HPDE6-E6E7 (cell line): ENCODE data around the gene PPL.
"Not testable (repeated sequence)": the region's sequence is repeated elsewhere in the genome, so short reads cannot be mapped to it uniquely, and the experiment has no call there.

Experiments
- DNase-seq: peaks from one replicate; pipeline ENCODE4 v3.0.0; 2011; ENCODE audit warnings: missing footprints; ENCODE audit errors: extremely low spot score

The PPL gene, protein sequence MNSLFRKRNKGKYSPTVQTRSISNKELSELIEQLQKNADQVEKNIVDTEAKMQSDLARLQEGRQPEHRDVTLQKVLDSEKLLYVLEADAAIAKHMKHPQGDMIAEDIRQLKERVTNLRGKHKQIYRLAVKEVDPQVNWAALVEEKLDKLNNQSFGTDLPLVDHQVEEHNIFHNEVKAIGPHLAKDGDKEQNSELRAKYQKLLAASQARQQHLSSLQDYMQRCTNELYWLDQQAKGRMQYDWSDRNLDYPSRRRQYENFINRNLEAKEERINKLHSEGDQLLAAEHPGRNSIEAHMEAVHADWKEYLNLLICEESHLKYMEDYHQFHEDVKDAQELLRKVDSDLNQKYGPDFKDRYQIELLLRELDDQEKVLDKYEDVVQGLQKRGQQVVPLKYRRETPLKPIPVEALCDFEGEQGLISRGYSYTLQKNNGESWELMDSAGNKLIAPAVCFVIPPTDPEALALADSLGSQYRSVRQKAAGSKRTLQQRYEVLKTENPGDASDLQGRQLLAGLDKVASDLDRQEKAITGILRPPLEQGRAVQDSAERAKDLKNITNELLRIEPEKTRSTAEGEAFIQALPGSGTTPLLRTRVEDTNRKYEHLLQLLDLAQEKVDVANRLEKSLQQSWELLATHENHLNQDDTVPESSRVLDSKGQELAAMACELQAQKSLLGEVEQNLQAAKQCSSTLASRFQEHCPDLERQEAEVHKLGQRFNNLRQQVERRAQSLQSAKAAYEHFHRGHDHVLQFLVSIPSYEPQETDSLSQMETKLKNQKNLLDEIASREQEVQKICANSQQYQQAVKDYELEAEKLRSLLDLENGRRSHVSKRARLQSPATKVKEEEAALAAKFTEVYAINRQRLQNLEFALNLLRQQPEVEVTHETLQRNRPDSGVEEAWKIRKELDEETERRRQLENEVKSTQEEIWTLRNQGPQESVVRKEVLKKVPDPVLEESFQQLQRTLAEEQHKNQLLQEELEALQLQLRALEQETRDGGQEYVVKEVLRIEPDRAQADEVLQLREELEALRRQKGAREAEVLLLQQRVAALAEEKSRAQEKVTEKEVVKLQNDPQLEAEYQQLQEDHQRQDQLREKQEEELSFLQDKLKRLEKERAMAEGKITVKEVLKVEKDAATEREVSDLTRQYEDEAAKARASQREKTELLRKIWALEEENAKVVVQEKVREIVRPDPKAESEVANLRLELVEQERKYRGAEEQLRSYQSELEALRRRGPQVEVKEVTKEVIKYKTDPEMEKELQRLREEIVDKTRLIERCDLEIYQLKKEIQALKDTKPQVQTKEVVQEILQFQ (N-terminal part only)

DNA sequence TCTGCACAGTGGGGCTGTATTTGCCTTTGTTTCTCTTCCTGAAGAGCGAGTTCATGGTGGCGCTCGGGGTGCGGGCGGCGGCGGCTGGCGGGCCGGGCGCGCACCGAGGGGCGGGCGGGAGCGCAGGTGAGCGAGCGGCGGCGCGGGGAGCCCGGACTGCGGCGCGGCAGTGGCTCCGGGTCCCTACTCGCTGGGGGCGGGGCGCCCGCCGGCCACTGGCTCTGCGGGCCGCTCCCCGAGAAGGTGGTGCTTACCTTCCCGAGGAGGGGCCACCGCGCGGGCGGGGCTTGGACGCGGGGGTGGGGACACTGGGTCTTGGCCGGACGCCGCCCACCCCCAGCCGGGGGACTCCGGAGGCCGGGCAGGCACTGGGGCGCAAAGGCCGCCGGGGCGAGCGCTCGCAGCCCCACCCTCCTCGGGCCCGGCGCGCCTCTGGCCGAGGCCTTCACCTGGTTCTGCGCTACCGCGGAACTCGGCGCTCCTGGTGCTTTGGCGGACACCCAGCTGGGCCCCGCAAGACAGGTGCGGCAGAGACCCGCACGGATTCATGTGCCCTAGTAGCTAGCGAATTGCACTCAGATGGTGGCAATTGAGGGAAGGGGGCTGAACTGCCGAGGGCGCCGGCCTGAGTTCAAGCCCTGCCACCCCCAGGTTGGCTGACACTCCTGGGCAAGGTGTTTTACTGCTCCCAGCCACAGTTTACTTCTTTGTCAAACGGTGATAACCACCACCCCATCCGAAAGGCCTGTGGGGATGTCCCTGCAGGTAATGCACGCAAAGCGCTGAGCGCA lies at the start of gene PPL:
TSS of gene PPL (minus strand) at position 158 of the 791 bp plus-strand sequence. CDS start at position 55, 103 bp downstream.
- DNase-seq, result no peak

DNA sequence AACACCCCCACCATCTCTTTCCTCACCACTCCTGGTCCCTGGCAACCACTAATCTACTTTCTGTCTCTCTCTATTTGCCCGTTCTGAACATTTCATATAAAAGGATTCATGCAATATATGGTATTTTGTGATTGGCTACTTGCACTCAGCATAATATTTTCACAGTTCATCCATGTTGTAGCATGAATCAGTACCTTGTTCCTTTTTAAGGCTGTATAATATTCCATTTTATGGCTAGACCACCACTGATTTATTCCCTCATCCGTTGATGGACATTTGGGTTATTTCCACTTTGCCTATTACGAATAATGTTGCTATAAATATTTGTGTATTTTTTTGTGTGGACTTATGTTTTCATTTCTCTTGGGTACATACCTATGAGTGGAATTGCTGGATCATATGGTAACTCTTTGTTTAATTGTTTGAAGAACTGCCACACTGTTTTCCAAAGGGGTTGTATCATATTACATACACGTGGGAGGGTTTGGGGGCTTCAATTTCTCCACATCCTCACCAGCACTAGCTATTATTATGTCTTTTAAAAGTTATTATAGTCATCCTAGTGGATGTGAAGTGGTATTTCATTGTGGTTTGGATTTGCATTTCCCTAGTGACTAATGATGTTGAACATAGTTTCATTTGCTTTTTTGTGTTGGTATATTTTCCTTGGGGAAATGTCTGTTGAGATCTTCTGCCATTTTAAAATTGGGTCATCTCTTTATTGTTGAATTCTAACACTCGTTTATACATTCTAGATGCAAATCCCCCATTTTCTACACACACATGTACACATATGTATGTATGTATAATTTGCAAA lies 47.4 kb upstream of the PPL start:
- DNase-seq, result no peak

DNA sequence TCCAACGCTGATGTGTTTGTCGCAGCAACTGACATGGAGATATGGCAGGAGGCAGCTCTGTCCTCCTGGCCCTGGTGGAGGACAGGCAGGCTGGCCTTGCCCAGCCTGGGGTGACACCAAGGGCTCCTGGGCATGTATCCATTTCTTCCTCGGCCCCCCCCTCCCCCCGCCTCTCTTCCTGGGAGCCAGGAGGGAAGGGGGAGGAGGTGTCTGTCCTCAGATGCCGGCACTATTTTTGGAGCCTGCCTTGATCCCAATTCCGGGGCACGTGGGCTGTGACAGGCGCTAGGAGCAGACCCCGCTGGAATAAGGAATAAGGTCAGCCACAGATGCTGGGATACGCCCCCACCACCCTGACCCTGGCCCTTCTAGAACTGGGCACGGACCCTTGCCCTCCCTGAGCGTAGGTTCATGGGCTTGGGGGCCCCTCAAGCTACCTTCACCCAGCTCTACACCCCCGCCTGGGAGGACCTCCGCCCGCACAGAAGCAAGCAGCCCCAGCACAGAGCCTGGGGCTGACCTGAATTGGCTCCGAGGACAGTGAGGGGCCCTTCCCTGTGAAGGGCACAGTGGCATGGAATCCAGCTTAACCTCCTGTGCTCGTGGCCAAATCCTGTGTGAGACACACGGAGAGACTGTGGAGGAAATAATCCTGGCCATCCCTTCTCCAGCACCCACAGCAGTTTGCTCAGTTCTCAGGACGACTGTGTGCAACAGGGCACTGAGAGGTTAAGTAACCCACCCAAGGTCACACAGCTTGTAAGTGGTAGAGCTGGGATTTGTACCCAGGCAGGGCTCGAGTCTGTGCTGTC lies 45.3 kb upstream of the PPL start:
- DNase-seq, result no peak

DNA sequence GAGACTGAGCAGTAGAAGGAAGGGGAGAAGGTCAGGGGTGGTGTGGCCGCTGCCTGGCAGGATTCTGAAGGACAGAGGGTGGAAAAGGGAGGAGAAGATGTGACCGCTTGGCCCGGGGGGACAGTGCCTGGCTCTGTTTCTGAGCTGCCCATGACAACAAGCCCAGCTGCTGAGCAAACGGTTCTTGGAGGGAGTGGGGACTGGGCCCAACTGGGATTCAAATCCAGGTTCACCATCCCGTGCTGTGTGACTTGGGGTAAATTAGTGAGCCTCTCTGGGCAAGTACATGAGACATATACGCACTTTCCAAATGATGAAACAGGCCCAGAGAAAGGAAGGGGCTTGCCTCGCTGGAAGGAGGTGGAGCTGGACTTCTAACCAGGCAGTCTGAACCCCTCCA lies 44.5 kb upstream of the PPL start:
- no peak for DNase-seq

DNA sequence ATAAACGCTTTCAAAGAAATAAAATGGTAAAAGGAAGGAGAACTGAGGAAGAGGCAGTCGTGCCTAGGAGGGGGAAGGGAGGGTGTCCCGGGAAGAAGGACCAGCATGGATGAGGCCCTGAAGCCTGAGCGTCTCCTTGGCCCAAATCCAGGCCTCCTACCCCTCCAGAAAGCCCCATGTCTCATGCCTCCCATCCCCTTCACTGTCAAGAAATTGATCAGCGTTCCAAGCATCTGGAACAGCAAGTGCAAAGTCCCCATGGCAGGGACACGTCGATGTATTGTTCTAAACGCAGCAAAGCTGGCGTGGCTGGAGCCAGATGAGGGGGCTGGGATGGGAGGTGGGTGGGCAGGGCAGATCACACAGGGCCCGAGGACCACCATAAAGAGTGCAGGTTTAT lies 43.7 kb upstream of the PPL start:
- DNase-seq, result no peak

DNA sequence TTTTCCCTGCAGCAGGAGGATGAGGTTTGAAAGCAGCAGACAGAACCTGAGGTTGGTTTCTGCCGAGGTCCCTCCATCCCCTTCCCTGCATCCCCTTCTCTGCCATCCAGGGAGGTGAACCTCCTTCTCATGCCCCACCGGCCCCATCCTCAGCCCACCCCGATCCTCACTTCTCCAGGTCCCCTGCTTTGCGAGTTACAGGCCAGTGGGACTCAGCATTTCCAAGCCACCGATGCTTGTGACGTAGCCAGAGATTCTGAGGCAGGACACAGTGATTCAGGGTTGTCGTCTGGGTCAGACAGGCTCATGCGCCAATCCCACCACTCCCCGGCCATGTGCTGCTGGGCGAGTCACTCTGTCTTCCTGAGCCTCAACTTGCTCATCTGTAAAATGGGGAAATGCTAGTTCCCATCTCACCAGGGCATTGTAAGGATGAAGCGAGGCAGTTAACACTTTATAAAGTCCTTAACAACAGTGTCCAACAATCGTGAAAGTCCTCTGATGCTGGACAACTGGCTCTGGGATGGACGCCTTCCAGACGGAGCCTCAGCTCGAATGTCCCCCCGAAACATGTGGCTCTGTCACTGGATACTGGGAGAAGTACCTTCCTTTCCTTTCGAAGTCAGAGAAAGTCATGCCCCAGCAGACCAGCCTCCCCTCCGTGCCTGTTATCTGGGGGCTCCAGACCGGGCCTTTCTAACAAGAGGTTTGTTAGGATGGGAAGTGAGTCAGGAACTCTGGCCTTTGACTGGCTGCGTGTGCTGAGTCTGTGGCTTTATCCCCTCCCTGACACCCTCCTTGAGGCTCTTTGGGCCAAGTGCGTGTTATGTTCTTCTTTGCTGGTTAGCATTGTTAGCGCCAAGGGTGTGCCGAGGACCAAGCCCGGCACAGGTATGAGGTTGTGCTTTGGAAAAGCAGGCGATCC lies 43.0 kb upstream of the PPL start:
- DNase-seq, result no peak

DNA sequence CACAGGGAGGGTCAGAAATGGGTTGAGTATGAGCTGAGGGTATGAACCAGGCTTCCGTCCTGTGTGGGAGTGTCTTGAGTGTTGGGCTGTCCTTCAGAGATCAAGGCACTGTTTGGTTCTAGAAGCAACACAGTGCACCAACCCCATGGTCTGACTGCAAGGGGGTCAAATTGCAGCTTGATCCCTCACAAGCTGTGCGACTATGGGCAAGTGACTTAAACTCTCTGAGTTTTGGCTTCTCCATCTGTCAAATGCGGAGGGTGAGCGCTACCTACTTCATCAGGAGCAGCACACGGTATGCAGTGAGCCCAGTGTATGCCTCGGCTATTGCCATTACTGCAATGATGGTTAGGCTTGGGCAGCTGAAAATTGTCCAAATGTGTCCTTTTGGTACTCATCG lies 42.2 kb upstream of the PPL start:
- no peak for DNase-seq

DNA sequence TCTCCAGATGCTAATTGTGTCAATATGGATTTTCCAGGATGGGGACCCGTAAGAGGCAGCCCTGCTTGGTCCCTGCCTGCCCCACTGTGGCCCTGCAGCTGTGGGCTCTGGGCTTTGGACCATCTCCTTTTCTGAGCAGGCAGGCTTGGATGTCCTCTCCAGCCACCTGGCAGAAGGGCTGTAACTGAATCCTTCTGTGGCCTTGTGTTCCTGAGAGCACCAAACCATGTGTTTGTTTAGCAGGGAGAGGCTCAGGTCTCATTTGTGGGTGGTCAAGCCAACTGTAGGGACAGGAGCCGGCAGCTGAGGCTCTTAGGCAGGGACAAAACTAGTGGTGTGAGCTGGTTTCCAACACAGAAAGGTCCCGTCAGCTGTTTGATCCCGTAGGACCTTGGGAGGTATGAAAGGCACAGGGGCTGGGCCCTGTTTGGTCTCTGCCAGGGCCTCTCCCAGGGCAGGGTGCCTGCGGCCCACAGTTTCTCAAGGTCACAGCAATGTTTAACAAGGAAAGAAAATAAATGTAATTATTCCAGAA lies 39.7 kb upstream of the PPL start:
- no peak for DNase-seq

DNA sequence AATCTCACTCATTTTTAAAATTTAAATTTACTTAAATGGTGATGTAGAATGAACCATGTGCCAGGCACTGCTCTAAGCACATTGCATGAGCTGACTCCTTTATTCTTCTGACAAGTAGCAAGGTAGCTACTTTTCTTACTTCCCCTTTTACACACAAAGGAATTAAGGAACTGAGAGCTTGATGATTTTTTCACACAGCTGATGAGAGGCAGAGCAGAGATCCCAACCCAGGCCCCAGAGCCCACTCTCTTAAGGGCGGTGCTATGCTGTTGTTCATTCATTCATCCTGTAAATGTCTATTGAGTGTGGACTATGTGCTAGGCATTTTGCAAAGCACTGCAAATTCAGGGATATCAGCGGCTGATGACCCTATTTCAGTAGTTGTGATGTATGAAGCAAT lies 39.1 kb upstream of the PPL start:
- no peak for DNase-seq

DNA sequence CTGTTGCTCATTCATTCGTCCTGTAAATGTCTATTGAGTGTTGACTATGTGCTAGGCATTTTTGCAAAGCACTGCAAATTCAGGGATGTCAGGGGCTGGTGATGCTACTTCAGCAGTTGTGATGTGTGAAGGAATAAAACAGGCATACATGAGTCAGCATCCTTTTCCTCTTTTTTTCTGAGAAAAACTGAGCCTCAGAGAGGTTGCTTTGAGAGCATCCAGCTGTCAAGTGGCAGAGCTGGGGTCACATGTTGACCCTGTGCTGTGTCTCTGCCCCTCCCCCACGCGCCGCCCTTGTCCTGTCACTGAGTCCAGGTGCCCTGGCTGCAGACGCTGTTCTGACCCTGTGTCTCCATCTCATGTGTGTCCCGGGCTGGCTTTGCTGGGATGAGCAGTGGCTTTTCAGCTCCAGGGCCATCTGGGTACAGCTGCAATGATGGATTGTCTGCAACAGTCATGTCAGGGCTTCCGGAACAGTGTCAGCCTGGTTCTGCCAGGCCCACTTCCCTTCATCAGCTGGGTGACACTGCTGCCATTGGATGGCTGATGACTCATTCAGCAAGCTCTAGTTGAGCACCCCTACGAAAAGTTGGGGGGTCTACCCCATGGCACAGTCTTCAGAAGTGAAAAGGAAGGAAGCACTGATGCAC lies 36.1 kb upstream of the PPL start:
- no peak for DNase-seq

DNA sequence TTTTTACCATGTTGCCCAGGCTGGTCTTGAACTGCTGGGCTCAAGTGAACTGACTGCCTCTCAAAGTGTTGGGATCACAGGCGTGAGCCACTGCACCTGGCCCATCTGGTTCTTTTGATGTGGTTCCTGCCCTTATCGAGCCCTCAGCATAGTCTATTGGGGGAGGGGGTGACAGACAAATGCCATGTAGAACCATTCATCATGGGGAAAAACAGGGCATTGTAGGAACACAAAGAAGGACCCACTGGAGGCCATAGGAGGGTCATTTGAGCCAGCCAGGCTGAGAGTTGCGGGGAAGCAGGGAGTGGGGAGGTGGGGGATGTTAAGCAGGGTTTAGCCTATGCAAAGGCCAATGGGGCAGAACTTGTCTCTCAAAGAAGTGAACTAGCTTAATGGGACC lies 33.1 kb upstream of the PPL start:
- DNase-seq, result no peak

DNA sequence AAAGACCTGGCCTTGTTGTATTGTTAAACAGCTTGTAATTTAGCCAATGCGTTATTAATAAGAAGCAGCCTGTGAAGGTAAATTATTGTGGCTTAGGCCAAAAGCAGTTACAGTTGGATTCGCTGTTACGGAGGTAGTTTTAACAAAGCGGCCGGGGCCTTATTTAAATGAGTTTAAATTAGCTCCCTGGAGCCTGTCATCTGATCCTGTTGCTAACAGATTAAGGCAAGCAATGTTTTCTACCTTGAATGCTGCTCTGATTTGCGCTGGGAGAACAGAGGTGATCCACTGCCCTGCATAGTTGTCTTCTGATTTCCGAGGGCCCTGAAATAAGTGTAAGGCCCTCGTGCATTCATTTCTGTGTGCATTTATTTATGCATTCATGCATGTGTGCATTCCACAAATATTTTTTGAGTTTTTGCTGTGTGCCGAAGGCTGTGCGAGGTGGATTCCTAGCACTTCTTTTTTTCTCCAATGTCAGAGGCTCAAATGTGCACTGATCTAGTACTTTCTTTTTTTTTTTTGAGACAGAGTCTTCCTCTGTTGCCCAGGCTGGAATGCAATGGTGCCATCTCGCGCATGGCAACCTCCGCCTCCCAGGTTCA lies 32.0 kb upstream of the PPL start:
- DNase-seq, result no peak

DNA sequence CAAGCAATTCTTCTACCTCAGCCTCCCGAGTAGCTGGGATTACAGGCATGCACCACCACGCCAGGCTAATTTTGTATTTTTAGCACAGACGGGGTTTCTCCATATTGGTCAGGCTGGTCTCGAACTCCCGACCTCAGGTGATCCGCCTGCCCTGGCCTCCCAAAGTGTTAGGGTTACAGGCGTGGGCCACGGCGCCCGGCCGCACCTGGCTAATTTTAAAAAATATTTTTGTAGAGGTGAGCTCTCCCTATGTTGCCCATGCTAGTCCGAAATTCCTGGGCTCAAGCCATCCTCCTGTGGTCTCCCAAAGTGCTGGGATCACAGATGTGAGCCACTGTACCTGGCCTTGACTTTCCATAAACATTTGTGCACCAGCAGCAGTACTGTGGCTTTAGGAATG lies 31.3 kb upstream of the PPL start:
- DNase-seq, result not testable (repeated sequence)

DNA sequence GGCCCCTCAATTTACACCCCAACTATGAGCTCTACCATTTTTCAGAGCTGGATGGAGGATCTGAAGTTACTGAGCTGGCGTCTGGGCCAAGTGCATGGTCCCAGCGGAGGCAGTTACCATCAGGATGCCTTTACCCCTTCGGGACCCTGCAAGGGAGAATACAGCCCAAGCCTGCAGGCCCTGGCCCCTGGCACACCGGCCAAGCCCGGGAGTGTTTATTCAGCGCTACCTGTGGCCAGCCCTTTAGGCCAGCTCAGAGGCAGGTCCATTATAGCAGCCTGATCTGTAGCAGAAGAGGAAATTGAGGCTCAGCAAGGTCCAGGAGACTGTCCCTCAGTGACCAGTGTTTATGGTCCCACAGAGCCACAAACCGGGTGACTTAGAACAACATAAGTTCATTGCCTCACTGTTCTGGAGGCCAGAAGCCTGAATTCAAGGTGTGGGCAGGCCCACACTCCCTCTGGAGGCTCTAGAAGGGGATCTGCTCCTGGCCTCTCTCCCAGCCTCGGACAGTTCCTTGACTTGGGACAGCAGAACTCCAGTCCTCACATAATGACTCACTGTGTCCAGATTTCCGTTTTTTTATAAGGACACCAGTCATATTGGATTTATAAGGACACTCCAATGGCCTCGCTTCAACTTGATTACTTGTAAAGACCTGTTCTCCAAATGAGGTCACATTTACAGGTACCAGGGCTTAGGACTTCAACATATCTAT lies 29.9 kb upstream of the PPL start:
- DNase-seq, result no peak

DNA sequence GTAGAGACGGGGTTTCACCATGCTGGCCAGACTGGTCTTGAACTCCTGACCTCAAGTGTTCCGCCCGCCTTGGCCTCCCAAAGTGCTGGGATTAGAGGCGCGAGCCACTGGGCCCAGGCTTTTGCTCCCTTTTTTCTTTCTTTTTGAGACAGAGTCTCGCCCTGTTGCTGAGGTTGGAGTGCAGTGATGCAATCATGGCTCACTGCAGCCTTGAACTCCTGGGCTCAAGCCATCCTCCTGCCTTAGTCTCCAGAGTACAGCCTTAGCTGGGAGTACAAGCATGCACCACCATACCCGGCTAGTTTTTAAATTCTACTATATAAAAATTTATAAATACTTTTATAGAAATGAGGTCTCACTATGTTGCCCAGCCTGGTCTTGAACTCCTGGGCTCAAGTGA lies 26.6 kb upstream of the PPL start:
- not testable (repeated sequence) for DNase-seq

DNA sequence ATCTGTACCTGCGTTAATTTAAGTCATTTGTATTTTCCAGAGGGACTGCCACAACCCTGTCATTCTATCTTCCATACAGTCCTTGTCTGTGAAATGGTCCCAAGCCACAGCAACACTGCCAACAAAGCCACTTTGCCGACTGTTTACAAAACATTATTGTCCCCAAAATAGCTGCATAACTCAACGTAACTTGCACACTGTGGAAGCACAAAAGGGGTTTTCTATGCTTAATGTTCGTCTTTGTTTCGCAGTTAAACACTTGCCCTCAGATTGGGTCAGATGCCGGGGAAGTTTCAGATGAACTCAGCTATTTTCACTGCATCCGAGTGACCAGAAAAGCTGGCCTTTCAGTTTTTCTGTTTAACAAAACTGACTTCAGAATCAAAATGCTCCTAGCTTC lies 25.8 kb upstream of the PPL start:
- no peak for DNase-seq

DNA sequence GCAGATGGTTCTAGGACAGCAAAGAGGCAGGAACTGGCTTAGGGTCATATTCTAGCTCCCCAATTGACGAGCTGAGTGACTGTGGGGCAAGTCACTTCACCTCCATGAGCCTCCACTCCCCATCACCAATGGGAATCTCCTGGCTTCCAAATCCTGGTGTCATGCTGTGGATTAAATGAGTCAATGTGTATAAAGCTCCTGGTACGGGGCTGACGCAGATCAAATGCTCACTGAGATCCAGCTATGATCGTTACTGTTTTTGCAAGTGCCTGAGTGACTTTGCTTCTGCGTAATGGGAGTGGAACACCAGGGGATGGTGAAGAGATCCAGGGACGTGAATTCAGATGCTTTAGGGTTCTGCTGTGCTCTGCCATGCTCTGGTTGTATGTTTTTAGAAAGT lies 23.6 kb upstream of the PPL start:
- DNase-seq, result no peak
